ENCODE measurements around the gene MELK.
"Not testable (repeated sequence)": the region's sequence is repeated elsewhere in the genome, so short reads cannot be mapped to it uniquely, and the experiment has no call there.

Gene MELK

GRCh38 chr9:36572515-36573418 is at the start of gene MELK:
Gene MELK (plus strand): TSS chr9:36572895. CDS start chr9:36581682, 8,787 bp downstream.
- DNase-seq, result peak; percentile 88

DNA sequence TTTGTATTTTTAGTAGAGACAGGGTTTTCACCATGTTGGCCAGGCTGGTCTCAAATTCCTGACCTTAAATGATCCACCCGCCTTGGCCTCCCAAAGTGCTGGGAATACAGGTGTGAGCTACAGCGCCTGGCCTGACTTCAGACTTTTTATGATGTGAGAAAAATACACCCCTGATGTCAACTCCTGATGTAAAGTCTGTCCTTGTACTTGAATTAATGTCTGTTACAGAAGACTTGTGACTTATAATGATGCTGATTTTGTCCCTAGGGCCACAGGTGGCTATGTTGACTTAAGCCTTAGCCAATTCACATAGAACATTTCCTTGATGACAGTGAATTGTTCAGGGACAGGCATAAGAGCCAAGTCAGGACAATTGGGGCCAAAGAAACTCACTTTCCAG is 42.5 kb upstream of the MELK start:
- DNase-seq, result peak; percentile 14

GRCh38 chr9:36532353-36532752 is 40.3 kb upstream of the MELK start:
- no peak for DNase-seq

- DNase-seq, result not testable (repeated sequence)
These were observed 39.0 kb upstream of the MELK start for GRCh38 chr9:36533726-36534125.

GRCh38 chr9:36535107-36535506 is 37.6 kb upstream of the MELK start:
- DNase-seq, result no peak

DNA sequence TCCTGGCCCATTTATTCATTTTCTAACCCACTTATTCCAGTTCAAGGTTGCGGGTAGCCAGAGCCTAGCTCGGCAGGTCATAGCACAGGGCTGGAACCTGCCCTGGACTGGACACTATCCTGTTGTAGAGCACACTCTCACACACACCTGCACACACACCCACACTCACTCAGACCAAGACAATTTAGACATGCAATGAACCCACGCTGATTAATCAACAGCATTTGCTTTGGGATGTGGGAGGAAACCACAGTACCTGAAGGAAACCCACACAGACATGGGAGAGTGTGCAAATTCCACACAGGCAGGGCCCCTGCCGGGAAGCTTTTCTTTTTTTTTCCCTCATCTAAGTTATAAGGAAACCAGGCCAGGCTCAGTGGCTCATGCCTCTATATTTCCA is 34.8 kb upstream of the MELK start:
- DNase-seq, result no peak

DNA sequence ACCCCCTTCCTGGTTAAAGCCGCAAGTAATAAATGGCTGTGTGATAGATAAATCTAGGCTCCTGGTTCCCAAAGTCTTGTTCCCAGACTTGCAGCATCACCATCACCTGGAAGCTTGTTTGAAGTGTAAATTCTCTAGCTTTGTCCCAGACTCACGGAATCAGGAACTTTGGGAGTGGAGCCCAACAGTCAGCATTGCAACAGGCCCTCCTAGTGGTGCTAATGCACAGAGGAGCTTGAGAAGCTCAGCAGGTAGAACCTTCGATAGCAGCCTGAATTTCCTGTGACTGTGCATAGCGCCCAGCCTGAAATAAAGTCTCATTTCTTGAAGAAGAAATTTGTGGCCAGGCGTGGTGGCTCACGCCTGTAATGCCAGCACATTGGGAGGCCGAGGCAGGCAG is 30.3 kb upstream of the MELK start:
- no peak for DNase-seq

- DNase-seq, result no peak
These were observed 28.8 kb upstream of the MELK start for GRCh38 chr9:36543916-36544315.

DNA sequence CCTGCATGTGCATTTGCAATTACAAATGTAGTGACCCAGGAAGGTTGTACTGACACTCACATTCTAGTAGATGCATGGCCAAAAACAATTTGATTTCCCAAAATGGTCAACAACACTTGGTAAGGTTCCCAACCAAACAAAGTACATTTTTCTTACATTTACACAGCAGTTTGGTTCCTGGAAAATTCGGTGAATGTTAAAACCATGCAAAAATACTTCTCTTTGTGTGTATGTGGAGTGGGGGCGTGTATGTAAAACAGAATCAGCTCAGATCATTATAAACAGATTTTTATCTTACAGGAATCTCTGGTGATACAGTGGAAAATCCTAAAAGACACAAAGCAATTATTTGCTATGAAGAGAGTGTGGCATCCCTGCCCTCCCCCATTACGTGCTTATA is 25.1 kb upstream of the MELK start:
- DNase-seq, result no peak

DNA sequence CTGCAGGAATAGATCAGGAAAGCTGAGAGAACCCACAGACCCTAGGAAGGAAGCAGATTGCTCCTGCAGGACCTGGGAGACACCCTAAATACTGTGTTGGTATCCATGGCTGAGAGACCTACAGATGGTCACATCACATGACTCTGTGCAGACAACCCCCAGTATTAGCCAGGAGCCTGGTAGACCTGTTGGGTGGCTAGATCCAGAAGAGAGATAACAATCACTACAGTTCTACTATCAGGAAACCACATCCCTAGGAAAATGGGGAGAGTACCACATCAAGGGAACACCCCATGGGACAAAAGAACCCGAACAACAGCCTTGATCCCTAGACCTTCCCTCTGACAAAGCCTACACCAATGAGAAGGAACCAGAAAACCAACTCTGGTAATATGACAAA is 24.2 kb upstream of the MELK start:
- DNase-seq, result no peak

DNA sequence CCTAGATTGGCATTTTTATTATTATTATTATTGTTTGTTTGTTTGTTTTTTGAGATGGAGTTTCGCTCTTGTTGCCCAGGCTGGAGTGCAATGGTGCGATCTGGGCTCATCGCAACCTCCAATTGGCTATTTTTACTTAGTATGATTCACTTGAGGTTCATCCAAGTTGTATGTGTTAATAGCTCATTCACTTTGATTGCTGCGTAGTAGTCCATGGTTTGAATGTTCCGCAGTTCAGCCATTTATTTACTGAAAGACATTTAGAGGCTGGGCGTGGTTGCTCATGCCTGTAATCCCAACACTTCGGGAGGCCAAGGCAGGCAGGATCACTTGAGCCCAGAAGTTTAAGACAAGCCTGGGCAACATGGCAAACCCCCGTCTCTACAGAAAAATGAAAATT is 22.6 kb upstream of the MELK start:
- DNase-seq, result no peak

DNA sequence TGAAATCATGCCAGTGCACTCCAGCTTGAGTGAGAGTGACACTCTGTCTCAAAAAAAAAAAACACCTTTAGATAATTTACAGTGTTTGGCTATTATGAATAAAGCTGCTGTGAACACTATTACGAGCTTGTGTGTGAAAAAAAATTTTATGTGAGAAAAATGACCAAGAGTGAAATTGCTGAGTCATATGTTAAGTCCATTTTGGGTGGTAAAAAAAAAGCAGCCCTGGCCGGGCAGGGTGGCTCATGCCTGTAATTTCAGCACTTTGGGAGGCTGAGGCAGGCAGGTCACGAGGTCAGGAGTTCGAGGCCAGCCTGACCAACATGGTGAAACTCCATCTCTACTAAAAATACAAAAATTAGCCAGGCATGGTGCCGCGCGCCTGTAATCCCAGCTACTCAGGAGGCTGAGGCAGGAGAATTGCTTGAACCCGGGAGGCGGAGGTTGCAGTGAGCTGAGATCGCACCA is 22.0 kb upstream of the MELK start:
- DNase-seq, result not testable (repeated sequence)

- DNase-seq, result no peak
These were observed 21.6 kb upstream of the MELK start for GRCh38 chr9:36551129-36551528.

DNA sequence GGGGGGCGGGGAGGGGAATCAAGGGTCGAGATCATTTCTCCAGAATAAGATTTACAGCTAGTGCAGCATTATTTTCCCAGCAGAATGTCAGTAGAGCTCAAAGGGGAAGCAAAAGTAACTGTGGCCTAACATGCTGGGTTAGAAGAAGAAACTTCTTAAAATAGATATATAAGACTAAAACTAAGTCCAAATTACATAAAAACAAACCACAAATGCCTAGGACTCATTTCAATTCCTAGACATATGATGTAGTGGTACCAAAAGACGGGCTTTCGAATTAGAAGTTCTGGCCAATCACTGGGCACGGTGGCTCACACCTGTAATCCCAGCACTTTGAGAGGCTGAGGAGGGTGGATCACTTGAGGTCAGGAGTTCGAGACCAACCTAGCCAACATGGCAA is 20.8 kb upstream of the MELK start:
- no peak for DNase-seq

- no peak for DNase-seq
These were observed 13.5 kb upstream of the MELK start for GRCh38 chr9:36559036-36559695.

GRCh38 chr9:36560771-36561170 is 11.9 kb upstream of the MELK start:
- DNase-seq, result no peak

DNA sequence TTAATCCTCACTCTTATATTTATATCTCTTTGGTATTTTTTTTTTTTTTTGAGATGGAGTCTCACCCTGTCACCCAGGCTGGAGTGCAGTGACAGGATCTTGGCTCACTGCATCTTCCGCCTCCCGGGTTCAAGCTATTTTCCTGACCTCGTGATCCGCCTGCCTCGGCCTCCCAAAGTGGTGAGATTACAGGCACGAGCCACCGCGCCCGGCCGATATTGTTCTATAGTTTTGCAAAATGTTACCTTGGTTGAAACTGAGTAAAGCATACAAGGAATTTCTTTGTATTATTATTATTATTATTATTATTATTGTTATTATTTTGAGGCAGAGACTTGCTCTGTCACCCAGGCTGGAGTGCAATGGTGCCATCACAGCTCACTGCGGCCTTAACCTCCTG is 9.9 kb upstream of the MELK start:
- not testable (repeated sequence) for DNase-seq

GRCh38 chr9:36566813-36567221 is 5.9 kb upstream of the MELK start:
- DNase-seq, result no peak

DNA sequence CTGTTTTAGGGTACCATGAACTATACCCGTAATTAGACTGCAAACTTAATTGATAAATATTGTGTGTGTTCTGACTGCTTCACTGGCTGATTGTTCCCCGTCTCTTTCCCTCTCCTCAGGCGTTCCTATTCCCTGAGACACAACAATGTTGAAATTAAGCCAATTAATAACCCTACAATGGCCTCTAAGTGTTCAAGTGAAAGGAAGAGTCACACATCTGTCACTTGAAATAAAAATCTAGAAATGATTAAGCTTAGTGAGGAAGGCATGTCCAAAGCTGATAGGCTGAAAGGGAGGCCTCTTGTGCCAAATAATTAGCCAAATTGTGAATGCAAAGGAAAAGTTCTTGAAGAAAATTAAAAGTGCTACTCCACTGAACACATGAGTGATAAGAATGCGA is 4.0 kb upstream of the MELK start:
- not testable (repeated sequence) for DNase-seq

GRCh38 chr9:36571333-36571732 is 1.4 kb upstream of the MELK start:
- no peak for DNase-seq

GRCh38 chr9:36574045-36574444 is 1.4 kb downstream of the MELK start:
- DNase-seq, result not testable (repeated sequence)

- no peak for DNase-seq
These were observed 2.8 kb downstream of the MELK start for GRCh38 chr9:36575411-36575882.

DNA sequence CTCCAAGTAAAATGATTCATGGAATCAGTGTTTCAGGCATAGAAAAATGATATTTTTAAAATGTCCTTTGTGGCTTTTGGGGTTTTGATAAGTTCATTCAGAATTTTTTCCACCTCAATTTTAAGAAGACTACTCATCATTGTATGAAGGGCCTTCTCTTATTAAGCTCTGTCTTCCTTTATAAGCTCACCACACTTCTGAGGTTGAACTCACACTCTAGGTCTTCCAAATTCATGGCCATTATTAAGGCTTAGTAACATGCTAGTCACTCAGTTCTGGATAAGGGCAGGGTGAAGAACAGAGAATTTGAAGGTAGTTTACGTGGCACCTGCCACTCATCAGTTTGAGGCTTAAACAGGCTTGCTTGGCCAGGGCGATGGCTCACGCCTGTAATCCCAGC is 4.2 kb downstream of the MELK start:
- DNase-seq, result no peak
